ENCODE data around the gene WDR33.
"Not testable (repeated sequence)": the region's sequence is repeated elsewhere in the genome, so short reads cannot be mapped to it uniquely, and the experiment has no call there.

The WDR33 gene

DNA sequence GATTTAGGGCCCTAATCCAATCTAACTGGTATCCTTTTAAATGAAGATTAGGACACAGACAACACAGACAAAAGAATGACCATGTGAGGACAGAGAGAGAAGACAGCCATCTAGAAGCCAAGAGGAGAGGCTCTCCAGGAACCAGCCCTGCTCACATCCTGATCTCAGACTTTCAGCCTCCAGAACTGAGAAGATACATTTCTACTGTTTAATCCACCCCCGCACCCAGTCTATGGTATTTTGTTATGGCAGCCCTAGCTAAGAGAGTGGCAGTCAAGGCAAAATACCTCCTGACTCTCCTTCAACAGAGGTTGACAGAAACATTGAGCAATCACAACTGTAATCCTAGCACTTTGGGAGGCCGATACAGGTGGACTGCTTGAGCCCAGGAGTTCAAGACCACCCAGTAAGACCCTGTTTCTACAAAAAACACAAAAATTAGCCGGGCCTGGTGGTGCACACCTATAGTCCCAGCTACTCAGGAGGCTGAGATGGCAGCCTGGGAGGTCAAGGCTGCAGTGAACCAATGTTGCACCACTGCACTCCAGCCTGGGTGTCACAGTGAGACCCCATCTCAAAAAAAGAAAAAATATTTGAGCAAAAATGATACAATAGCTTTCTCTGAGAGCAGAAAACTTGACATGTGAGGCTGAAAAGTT is 34.7 kb downstream of the WDR33 start:
- TF ChIP-seq, protein P1, sequence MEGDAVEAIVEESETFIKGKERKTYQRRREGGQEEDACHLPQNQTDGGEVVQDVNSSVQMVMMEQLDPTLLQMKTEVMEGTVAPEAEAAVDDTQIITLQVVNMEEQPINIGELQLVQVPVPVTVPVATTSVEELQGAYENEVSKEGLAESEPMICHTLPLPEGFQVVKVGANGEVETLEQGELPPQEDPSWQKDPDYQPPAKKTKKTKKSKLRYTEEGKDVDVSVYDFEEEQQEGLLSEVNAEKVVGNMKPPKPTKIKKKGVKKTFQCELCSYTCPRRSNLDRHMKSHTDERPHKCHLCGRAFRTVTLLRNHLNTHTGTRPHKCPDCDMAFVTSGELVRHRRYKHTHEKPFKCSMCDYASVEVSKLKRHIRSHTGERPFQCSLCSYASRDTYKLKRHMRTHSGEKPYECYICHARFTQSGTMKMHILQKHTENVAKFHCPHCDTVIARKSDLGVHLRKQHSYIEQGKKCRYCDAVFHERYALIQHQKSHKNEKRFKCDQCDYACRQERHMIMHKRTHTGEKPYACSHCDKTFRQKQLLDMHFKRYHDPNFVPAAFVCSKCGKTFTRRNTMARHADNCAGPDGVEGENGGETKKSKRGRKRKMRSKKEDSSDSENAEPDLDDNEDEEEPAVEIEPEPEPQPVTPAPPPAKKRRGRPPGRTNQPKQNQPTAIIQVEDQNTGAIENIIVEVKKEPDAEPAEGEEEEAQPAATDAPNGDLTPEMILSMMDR (IDR thresholded peaks at IDR 0.05), result no peak
- no peak for DNase-seq (ENCODE audit: low spot score)
- H3K27ac ChIP-seq, result no peak overlapping the region
- no peak overlapping the region for H3K4me3 ChIP-seq

DNA sequence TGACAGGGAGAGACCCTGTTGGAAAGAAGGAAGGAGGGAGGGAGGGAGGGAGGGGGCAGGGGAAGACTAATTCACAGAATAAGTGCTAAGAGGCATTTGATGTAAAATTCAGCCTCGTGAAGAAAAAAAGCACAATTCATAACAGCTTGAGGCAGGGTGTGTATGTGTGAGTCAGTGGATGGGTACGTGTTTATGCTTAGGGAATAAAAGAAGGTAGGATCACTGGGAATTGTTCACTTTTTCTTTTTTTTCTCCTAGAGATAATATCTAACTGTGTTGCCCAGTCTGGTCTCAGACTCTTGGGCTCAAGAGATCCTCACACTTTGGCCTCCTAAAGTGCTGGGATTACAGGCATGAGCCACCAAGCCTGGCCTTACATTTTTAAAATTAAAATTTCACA is 39.2 kb downstream of the WDR33 start:
- TF ChIP-seq, protein P1 (IDR thresholded peaks at IDR 0.05), result no peak
- Histone ChIP-seq H3K4me3 (no peak overlapping the region), H3K27ac (no peak overlapping the region)
- no peak for DNase-seq (ENCODE audit: low spot score)

DNA sequence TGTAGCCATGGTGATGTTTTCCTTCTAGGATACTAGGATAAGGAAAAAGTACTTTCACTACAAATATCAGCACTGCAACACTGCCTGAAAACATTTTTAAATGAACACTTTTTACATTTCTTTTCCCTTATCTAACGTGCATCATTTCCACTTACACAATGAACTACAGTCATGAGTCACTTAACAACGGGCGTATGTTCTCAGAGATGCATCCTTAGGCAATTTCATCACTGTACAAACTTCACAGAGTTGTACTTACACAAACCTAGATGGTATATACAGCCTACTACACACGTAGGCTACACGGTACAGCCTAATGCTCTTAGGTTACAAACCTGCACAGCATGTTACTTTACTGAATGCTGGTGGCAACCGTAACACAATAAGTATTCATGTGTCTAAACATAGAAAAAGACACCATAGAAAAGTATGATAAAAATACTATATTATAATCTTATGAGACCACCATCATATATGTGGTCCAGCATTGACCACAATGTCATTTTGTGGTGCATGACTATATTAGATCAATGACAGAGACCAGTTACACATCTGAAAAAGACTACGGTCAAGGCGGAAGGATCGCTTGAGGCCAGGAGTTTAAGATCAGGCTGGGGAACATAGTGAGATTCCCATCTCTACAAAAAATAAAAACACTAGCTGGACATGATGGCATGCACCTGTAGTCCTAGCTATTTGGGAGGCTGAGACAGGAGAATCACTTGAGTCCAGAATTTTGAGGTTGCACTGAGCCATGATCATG is 39.8 kb downstream of the WDR33 start:
- H3K4me3 ChIP-seq, result no peak overlapping the region
- TF ChIP-seq, protein P1 (IDR thresholded peaks at IDR 0.05), result no peak
- no peak for DNase-seq (ENCODE audit: low spot score)

DNA sequence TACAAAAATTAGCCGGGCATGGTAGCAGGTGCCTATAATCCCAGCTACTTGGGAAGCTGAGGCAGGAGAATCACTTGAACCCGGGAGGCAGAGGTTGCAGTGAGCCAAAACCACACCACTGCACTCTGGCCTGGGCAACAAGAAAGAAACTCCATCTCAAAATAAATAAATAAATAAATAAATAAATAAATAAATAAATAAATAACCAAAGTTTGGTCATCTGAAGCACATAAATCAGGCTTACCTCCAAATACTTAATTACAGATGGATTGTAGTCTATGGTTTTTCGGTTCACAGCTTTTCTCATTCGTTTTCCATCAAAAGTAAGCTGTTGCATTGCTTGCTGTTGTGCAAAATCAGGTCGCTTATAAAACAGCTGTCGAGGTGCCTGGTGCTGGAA is 40.4 kb downstream of the WDR33 start:
- not testable (repeated sequence) for H3K4me3 ChIP-seq; H3K27ac ChIP-seq; DNase-seq (ENCODE audit: low spot score)

More for the DNA sequence above, 39.8 kb downstream of the WDR33 start:
- no peak overlapping the region for H3K27ac ChIP-seq

DNA sequence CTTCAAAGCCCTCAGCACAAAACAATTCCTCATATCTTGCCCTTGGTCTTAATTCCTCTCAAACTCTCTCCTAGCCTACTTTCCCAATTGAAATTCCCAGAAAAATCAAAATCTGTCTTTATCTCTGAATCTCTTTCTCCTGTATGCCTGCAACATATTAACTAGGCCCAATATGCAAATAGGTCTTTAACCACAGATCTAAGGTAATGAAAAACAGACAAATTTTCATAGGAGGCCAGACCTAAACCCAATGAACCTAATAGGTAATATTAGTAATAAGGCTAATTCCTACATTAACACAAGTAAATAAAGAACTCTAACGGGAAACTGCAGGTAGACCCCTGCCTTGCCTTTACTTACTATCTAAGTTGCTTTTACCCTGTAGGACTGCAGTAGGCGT is 41.4 kb downstream of the WDR33 start:
- H3K27ac ChIP-seq, result no peak overlapping the region
- H3K4me3 ChIP-seq, result no peak overlapping the region
- DNase-seq (ENCODE audit: low spot score), result no peak
- TF ChIP-seq, protein P1 (IDR thresholded peaks at IDR 0.05), result no peak

DNA sequence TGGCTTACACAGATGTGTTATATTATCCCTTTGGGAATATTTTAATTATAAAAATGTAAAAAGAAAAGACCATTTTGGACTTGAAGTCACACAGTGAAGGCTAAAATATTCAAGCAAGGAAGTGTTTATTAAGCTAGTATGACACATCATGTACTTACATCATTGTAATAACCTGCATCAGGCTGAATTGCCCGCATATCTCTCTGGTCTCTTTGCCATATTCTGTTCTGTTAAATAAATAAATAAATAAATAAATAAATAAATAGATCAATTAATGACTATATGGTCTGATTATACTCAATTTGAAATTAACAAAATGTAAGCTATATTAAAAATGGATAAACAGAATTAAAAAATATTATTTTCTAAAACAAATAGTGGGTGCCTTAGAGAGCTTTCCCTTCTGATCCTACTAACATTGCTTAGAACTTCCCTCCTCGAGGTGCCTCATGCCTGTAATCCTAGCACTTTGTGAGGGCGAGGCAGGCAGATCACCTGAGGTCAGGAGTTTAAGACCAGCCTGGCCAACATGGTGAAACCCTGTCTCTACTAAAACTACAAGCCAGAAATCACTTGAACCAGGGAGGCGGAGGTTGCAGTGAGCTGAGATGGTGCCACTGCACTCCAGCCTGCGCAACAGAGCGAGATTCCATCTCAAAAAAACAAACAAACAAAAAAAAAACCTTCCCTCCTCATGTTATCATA is 42.0 kb downstream of the WDR33 start:
- no peak for DNase-seq (ENCODE audit: low spot score)
- TF ChIP-seq, protein P1 (IDR thresholded peaks at IDR 0.05), result no peak
- Histone ChIP-seq H3K4me3 (no peak overlapping the region), H3K27ac (no peak overlapping the region)

DNA sequence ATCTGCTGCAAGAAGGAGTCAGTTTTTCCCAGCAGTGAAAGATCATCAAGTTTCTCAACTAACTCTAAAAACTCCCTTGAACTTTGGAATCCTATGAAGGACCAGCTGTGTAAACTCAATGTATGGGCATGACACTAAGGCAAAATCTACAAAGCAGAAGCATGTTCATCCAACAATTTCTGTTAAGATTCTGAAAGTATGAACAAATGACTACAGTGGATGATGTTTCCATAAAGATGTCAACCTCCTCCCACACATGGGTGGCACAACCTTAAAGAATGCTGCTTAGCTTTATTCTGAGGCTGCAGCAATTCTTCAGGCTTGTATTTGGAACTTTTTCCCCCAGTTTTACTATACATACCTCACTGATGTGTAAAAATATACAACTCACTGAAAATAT is 47.2 kb downstream of the WDR33 start:
- DNase-seq (ENCODE audit: low spot score), result no peak
- no peak overlapping the region for H3K27ac ChIP-seq
- TF ChIP-seq, protein P1 (IDR thresholded peaks at IDR 0.05), result no peak
- H3K4me3 ChIP-seq, result no peak overlapping the region

Measured in coronary artery (tissue), 2 donors.